Embryonic facial prominence (tissue), 1 donor: ENCODE data around the gene RYR3.

Experiments used
- DNase-seq: peaks from one replicate; pipeline ENCODE4 v3.0.0-alpha.2; 2016; ENCODE audit errors: extremely low spot score

The RYR3 gene

GRCh38 chr15:33382491-33382890 lies 71.7 kb downstream of the RYR3 start:
- no peak for DNase-seq

GRCh38 chr15:33384307-33384706 lies 73.5 kb downstream of the RYR3 start:
- DNase-seq: no peak

GRCh38 chr15:33392453-33392852 lies 81.7 kb downstream of the RYR3 start:
- no peak for DNase-seq

- DNase-seq: no peak
Measured at GRCh38 chr15:33393546-33393945, 82.8 kb downstream of the RYR3 start.

- no peak for DNase-seq
Measured at GRCh38 chr15:33395321-33395720, 84.6 kb downstream of the RYR3 start.

- no peak for DNase-seq
Measured at GRCh38 chr15:33395846-33396245, 85.1 kb downstream of the RYR3 start.

- no peak for DNase-seq
Measured at GRCh38 chr15:33396475-33396874, 85.7 kb downstream of the RYR3 start.

- DNase-seq: no peak
Measured at GRCh38 chr15:33398555-33398954, 87.8 kb downstream of the RYR3 start.

GRCh38 chr15:33400941-33401340 lies 90.2 kb downstream of the RYR3 start:
- DNase-seq: no peak

- DNase-seq: no peak
Measured at GRCh38 chr15:33402600-33402999, 91.8 kb downstream of the RYR3 start.

GRCh38 chr15:33405096-33405495 lies 94.3 kb downstream of the RYR3 start:
- no peak for DNase-seq

GRCh38 chr15:33411596-33412540 lies 101.1 kb downstream of the RYR3 start:
- no peak for DNase-seq

GRCh38 chr15:33419701-33420100 lies 108.9 kb downstream of the RYR3 start:
- no peak for DNase-seq

- DNase-seq: no peak
Measured at GRCh38 chr15:33424025-33424424, 113.3 kb downstream of the RYR3 start.

GRCh38 chr15:33425142-33425541 lies 114.4 kb downstream of the RYR3 start:
- DNase-seq: no peak

GRCh38 chr15:33430577-33430976 lies 119.8 kb downstream of the RYR3 start:
- no peak for DNase-seq

- no peak for DNase-seq
Measured at GRCh38 chr15:33433821-33434220, 123.1 kb downstream of the RYR3 start.

GRCh38 chr15:33438396-33438795 lies 127.6 kb downstream of the RYR3 start:
- DNase-seq: no peak

GRCh38 chr15:33440900-33441299 lies 130.1 kb downstream of the RYR3 start:
- no peak for DNase-seq

GRCh38 chr15:33442449-33442848 lies 131.7 kb downstream of the RYR3 start:
- DNase-seq: no peak

GRCh38 chr15:33443708-33444107 lies 132.9 kb downstream of the RYR3 start:
- no peak for DNase-seq

GRCh38 chr15:33445984-33446383 lies 135.2 kb downstream of the RYR3 start:
- no peak for DNase-seq

GRCh38 chr15:33448151-33448550 lies 137.4 kb downstream of the RYR3 start:
- DNase-seq: no peak
